ENCODE data around the gene SPRR2D. TPM values are rescaled to one million over a fixed set of nuclear protein-coding genes. Genes with fewer than 3 reads are reported as not detected.

The SPRR2D gene
- total and polyA plus RNA-seq, 2 of the 8 experiments (the other 6 are each of a cell fraction or from before 2014, with no cell fraction given) = not detected

GRCh38 chr1:153040950-153041631 lies at the start of gene SPRR2D (continued):
- TF ChIP-seq CHD7 (IDR thresholded peaks at IDR 0.05; ENCODE audit: insufficient replicate concordance, low read length) = no peak
- no peak for TF ChIP-seq CTBP2 (IDR thresholded peaks at IDR 0.05; ENCODE audit: borderline replicate concordance, insufficient read depth, insufficient read length, low read length)
- TF ChIP-seq YY1 (IDR thresholded peaks at IDR 0.05; ENCODE audit: low read depth, low read length) = no peak
- TF ChIP-seq SIN3A (conservative IDR thresholded peaks at IDR 0.05 in 1 of 2, IDR thresholded peaks at IDR 0.05 in 1 of 2; ENCODE audit: low read depth in 1 of 2, low read length in 2 of 2) = no peak
